Measurements from ENCODE around the gene PCAT6. TPM values are rescaled to one million over a fixed set of nuclear protein-coding genes. Genes with fewer than 3 reads are reported as not detected.
"Not testable (repeated sequence)": the region's sequence is repeated elsewhere in the genome, so short reads cannot be mapped to it uniquely, and the experiment has no call there.

PCAT6 gene
- total and polyA plus RNA-seq, 2 of the 8 experiments (the other 6 are each of a cell fraction or from before 2014, with no cell fraction given) = 4.6 to 14.7 TPM

- H2BK5ac ChIP-seq (ENCODE audit: low read depth, low read length); H3K4me2 ChIP-seq (ENCODE audit: insufficient read depth in 1 of 2, low read depth in 2 of 2, low read length in 2 of 2); CTCF ChIA-PET (ENCODE audit: partially characterized antibody); H4K91ac ChIP-seq (replicated peaks; ENCODE audit: insufficient read length, low read length); H3K36me3 ChIP-seq (ENCODE audit: control insufficient read depth in 2 of 4, insufficient read depth in 4 of 4, low read length in 3 of 4); H3K4me1 ChIP-seq (replicated peaks in 1 of 4; ENCODE audit: control insufficient read depth in 3 of 4, insufficient read depth in 4 of 4, low read length in 3 of 4); H2BK15ac ChIP-seq (ENCODE audit: low read length); H3K23ac ChIP-seq (ENCODE audit: insufficient read length); H3K56ac ChIP-seq (replicated peaks; ENCODE audit: insufficient read length, low read depth, low read length); H3K27me3 ChIP-seq (replicated peaks in 1 of 4; ENCODE audit: control insufficient read depth in 3 of 4, extremely low read depth in 1 of 4, insufficient read depth in 3 of 4, low read length in 3 of 4); H2BK12ac ChIP-seq (ENCODE audit: low read depth, low read length); H3K4ac ChIP-seq (replicated peaks; ENCODE audit: insufficient read length, low read depth, low read length); H2AK5ac ChIP-seq (ENCODE audit: low read depth, low read length); H4K20me1 ChIP-seq (replicated peaks in 1 of 2; ENCODE audit: control insufficient read depth in 1 of 2, insufficient read depth in 2 of 2, low read length in 2 of 2); H3K27ac ChIP-seq (ENCODE audit: low read depth, low read length); H3K4me3 ChIP-seq (ENCODE audit: extremely low read depth in 1 of 4, insufficient read depth in 2 of 4, low read depth in 3 of 4, low read length in 4 of 4); H3K79me2 ChIP-seq (ENCODE audit: control insufficient read depth in 1 of 2, insufficient read depth in 2 of 2, low read length in 2 of 2); H3K14ac ChIP-seq (ENCODE audit: insufficient read length); H2BK120ac ChIP-seq (replicated peaks; ENCODE audit: low read depth, low read length); H3K9ac ChIP-seq (replicated peaks in 1 of 4; ENCODE audit: extremely low read depth in 1 of 4, low read depth in 3 of 4, low read length in 3 of 4); H3K18ac ChIP-seq (ENCODE audit: extremely low read depth, low read length); H2BK20ac ChIP-seq (ENCODE audit: low read length); H4K5ac ChIP-seq (ENCODE audit: insufficient read length, low read depth, low read length); POLR2A ChIA-PET (ENCODE audit: partially characterized antibody); DNase-seq (ENCODE audit: low read depth in 1 of 2, low spot score in 2 of 2); H4K8ac ChIP-seq (ENCODE audit: extremely low read depth, insufficient read depth, low read length); H3K9me3 ChIP-seq (ENCODE audit: insufficient read depth in 2 of 2, low read depth in 1 of 2, low read length in 1 of 2); FAIRE-seq; H3K23me2 ChIP-seq (ENCODE audit: low read depth, low read length); H3K79me1 ChIP-seq (ENCODE audit: low read depth, low read length); H2AFZ ChIP-seq (ENCODE audit: low read length): not testable (repeated sequence)
- WGBS, 2 experiments (ENCODE audit: extremely low coverage in 1 of 2, insufficient coverage in 1 of 2, insufficient read length in 1 of 2, insufficient replicate concordance in 2 of 2, low coverage in 1 of 2, low lambda C conversion rate in 2 of 2, missing lambda C conversion rate in 1 of 2) = 96% methylated on average over 9 of the region's 9 CpGs; no CpG with 5 or more reads in 1 of the 2 experiments
Measured at GRCh38 chr1:202829223-202829622, 18.5 kb downstream of the PCAT6 start.
